ENCODE data around the gene RACGAP1. TPM values are rescaled to one million over a fixed set of nuclear protein-coding genes. Genes with fewer than 3 reads are reported as not detected.

Gene RACGAP1
- total and polyA plus RNA-seq, 4 experiments from 2014 or later = 8.5 to 14.7 (median 11.1) TPM

DNA sequence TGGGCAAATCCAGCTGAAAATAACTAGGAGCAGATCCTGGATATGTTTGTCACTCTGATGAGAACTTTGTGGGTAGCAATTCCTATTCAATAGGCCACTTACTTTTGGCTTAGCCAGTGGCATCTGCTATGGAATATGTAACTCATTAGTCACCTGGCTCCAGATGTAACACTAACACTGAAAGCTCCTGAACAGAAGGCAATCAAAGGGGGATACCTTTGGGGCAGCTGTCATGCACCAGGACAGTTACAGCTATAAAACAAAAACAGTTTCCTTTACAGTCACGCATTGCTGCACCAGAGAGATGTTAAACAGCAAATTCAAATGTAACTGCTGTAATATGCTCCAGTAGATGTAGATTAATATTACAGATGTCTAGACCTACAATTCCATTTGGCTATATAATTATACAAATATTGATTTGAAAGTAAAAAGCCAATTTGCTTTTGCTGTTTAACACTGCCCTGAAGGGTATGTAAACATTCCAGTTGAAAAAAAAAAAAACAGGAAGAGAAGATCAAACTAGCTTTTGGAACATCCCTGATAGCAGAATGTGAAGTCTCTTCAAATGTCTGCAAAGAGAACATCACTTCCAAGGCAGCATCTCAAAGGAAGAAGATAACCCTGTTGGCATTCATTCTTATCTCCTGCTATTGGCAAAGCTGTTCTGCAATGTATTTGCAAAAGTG lies 18.4 kb downstream of the RACGAP1 start:
- Mint-ChIP-seq H3K27ac (peak overlapping the region in 6 of 7 donors; percentile 5 to 77 (median 66)), H3K27me3 (no peaks in the 10 kb centered on the region), H3K4me3 (peak overlapping the region in 3 of 8 donors; percentile 9 to 44 (median 10)), H3K9me3 (no peaks in the 10 kb centered on the region), H3K4me1 (peaks cover 4 to 23% (median 14%) of the 10 kb centered on the region in 4 donors), H3K36me3 (peaks cover 13 to 25% of the 10 kb centered on the region in 2 donors)
- POLR2A ChIA-PET (ENCODE audit: partially characterized antibody) = interaction anchor here (1.5 to 2.5 kb wide), 2 partner anchors 14 to 19 kb away, joined by 3 to 10 read pairs; partner anchors contain the start of gene RACGAP1
- CTCF ChIA-PET (ENCODE audit: partially characterized antibody) = interaction anchor here (0.7 to 1.8 kb wide), 8 partner anchors 9 to 61 kb away, joined by 3 to 5 read pairs (median 3); no protein-coding TSS in a partner anchor
- no peaks in the 10 kb centered on the region for H3K27me3 ChIP-seq (ENCODE audit: insufficient read depth, low read length)
- H3K27ac ChIP-seq (ENCODE audit: low read depth, low read length) = no peak overlapping the region
- intact Hi-C loops (cut with micrococcal nuclease) = no loop called here
- H3K9me3 ChIP-seq (ENCODE audit: control insufficient read depth in 1 of 2, low read length in 2 of 2) = no peaks in the 10 kb centered on the region
- no peaks in the 10 kb centered on the region for H3K36me3 ChIP-seq (ENCODE audit: insufficient read depth, low read length)
- no peak for DNase-seq
- H3K4me3 ChIP-seq (ENCODE audit: low read length in 2 of 2) = no peak overlapping the region
- peaks cover 4% of the 10 kb centered on the region for H3K4me1 ChIP-seq (ENCODE audit: insufficient read depth, low read length)

DNA sequence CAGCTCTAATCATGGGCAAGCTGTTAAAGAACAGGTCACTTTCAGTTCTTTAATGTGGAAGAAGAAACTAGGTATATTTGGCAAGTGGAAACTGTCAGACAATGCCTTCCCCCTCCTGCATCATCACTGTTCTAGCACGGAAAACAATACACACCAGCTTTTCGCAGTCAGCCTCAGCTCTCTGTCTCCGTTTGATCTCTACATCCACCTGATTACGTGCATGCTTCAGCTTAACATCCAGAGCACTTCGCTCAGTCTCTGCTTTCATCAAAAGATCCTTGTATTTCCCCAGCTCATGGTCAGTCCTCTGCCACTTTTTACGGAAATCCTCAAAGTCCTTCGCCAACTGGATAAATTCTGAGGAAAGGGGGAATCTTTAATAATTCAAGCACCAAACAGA lies 19.0 kb downstream of the RACGAP1 start:
- intact Hi-C loops (cut with micrococcal nuclease) = no loop called here
- CTCF ChIA-PET (ENCODE audit: partially characterized antibody) = interaction anchor here (0.7 to 1.8 kb wide), 7 partner anchors 10 to 61 kb away, joined by 3 to 5 read pairs (median 3); no protein-coding TSS in a partner anchor
- no peaks in the 10 kb centered on the region for H3K27me3 Mint-ChIP-seq
- no peaks in the 10 kb centered on the region for H3K9me3 Mint-ChIP-seq
- no peaks in the 10 kb centered on the region for H3K9me3 ChIP-seq (ENCODE audit: control insufficient read depth in 1 of 2, low read length in 2 of 2)
- peak overlapping the region in 2 of 8 donors; percentile 10 to 43 for H3K4me3 Mint-ChIP-seq
- H3K27ac Mint-ChIP-seq = peak overlapping the region; percentile 19 to 74 (median 44)
- no peak overlapping the region for H3K4me3 ChIP-seq (ENCODE audit: low read length in 2 of 2)
- H3K4me1 Mint-ChIP-seq = peaks cover 4 to 23% (median 14%) of the 10 kb centered on the region in 4 donors
- POLR2A ChIA-PET (ENCODE audit: partially characterized antibody) = interaction anchor here (1.5 to 2.5 kb wide), 2 partner anchors 13 to 20 kb away, joined by 3 to 10 read pairs; partner anchors contain the start of gene RACGAP1
- DNase-seq = no peak
- no peaks in the 10 kb centered on the region for H3K36me3 ChIP-seq (ENCODE audit: insufficient read depth, low read length)
- H3K27me3 ChIP-seq (ENCODE audit: insufficient read depth, low read length) = no peaks in the 10 kb centered on the region
- no peak overlapping the region for H3K27ac ChIP-seq (ENCODE audit: low read depth, low read length)
- peaks cover 13 to 28% of the 10 kb centered on the region in 2 donors for H3K36me3 Mint-ChIP-seq
- peaks cover 4% of the 10 kb centered on the region for H3K4me1 ChIP-seq (ENCODE audit: insufficient read depth, low read length)

- CTCF ChIA-PET (ENCODE audit: partially characterized antibody) = interaction anchor here (1.3 to 1.9 kb wide), 2 partner anchors 34 to 38 kb away, joined by 4 to 5 read pairs; no protein-coding TSS in a partner anchor
Measured at GRCh38 chr12:50005175-50005574, 20.1 kb downstream of the RACGAP1 start.

DNA sequence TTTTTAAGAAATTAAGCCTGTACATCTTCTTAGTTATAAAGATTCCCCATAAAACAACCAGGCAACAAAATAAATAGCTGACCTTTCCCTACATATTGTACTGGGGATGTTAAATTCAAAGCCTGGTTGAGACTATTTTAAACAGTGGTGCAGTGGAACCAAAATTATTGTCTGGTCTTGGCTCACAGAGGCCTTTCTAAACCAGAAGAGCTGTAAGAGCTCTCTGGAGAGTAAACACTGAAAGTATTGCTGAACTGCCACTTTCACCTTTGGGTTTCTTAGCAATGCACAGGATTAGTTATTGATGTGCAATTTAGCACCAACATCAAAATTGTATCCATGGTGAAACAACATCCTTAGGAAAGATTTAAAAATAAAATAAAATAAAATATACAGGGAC lies 20.6 kb downstream of the RACGAP1 start:
- Histone ChIP-seq H3K36me3 (ENCODE audit: insufficient read depth, low read length) (no peaks in the 10 kb centered on the region), H3K9me3 (ENCODE audit: control insufficient read depth in 1 of 2, low read length in 2 of 2) (no peaks in the 10 kb centered on the region), H3K27me3 (ENCODE audit: insufficient read depth, low read length) (no peaks in the 10 kb centered on the region), H3K4me3 (ENCODE audit: low read length in 2 of 2) (no peak overlapping the region), H3K27ac (ENCODE audit: low read depth, low read length) (no peak overlapping the region), H3K4me1 (ENCODE audit: insufficient read depth, low read length) (peaks cover 4% of the 10 kb centered on the region)
- Mint-ChIP-seq H3K27me3 (no peaks in the 10 kb centered on the region), H3K9me3 (no peaks in the 10 kb centered on the region), H3K36me3 (peaks cover 8 to 31% of the 10 kb centered on the region in 2 donors), H3K27ac (no peak overlapping the region), H3K4me1 (peaks cover 4 to 22% (median 14%) of the 10 kb centered on the region in 4 donors), H3K4me3 (no peak overlapping the region)
- intact Hi-C loops (cut with micrococcal nuclease) = no loop called here
- ChIA-PET CTCF (ENCODE audit: partially characterized antibody) (interaction anchor here (1.3 to 1.9 kb wide), 2 partner anchors 34 to 38 kb away, joined by 4 to 5 read pairs; no protein-coding TSS in a partner anchor), POLR2A (ENCODE audit: partially characterized antibody) (no interaction called here)
- DNase-seq = no peak

More at GRCh38 chr12:50005175-50005574, 20.1 kb downstream of the RACGAP1 start:
- H3K27ac ChIP-seq (ENCODE audit: low read depth, low read length) = no peak overlapping the region
- H3K36me3 ChIP-seq (ENCODE audit: insufficient read depth, low read length) = no peaks in the 10 kb centered on the region
- peak overlapping the region in 1 of 7 donors; percentile 5 for H3K27ac Mint-ChIP-seq
- intact Hi-C loops (cut with micrococcal nuclease) = no loop called here
- no peak overlapping the region for H3K4me3 Mint-ChIP-seq
- no peaks in the 10 kb centered on the region for H3K9me3 Mint-ChIP-seq
- H3K36me3 Mint-ChIP-seq = peaks cover 10 to 32% of the 10 kb centered on the region in 2 donors
- H3K4me1 ChIP-seq (ENCODE audit: insufficient read depth, low read length) = peaks cover 4% of the 10 kb centered on the region
- POLR2A ChIA-PET (ENCODE audit: partially characterized antibody) = interaction anchor here (2.5 kb wide), 1 partner anchor 21 kb away, joined by 10 read pairs; the partner anchor contains the start of gene RACGAP1
- no peak overlapping the region for H3K4me3 ChIP-seq (ENCODE audit: low read length in 2 of 2)
- H3K27me3 Mint-ChIP-seq = no peaks in the 10 kb centered on the region
- no peaks in the 10 kb centered on the region for H3K27me3 ChIP-seq (ENCODE audit: insufficient read depth, low read length)
- peaks cover 4 to 23% (median 14%) of the 10 kb centered on the region in 4 donors for H3K4me1 Mint-ChIP-seq
- DNase-seq = no peak
- no peaks in the 10 kb centered on the region for H3K9me3 ChIP-seq (ENCODE audit: control insufficient read depth in 1 of 2, low read length in 2 of 2)

GRCh38 chr12:50003595-50003994 lies 21.7 kb downstream of the RACGAP1 start:
- no peak for DNase-seq
- ChIA-PET POLR2A (ENCODE audit: partially characterized antibody) (no interaction called here), CTCF (ENCODE audit: partially characterized antibody) (interaction anchor here (0.7 to 1.9 kb wide), 3 partner anchors 37 to 937 kb away, joined by 3 to 5 read pairs (median 3); no protein-coding TSS in a partner anchor)
- no peak overlapping the region for H3K4me3 Mint-ChIP-seq
- no peaks in the 10 kb centered on the region for H3K9me3 Mint-ChIP-seq
- H3K4me1 Mint-ChIP-seq = peaks cover 4 to 18% (median 14%) of the 10 kb centered on the region in 4 donors
- Histone ChIP-seq H3K4me1 (ENCODE audit: insufficient read depth, low read length) (peaks cover 4% of the 10 kb centered on the region), H3K36me3 (ENCODE audit: insufficient read depth, low read length) (peaks cover 3% of the 10 kb centered on the region), H3K27me3 (ENCODE audit: insufficient read depth, low read length) (no peaks in the 10 kb centered on the region), H3K9me3 (ENCODE audit: control insufficient read depth in 1 of 2, low read length in 2 of 2) (no peaks in the 10 kb centered on the region), H3K27ac (ENCODE audit: low read depth, low read length) (no peak overlapping the region), H3K4me3 (ENCODE audit: low read length in 2 of 2) (no peak overlapping the region)
- peaks cover 11 to 37% of the 10 kb centered on the region in 2 donors for H3K36me3 Mint-ChIP-seq
- peak overlapping the region in 1 of 7 donors; percentile 61 for H3K27ac Mint-ChIP-seq
- intact Hi-C loops (cut with micrococcal nuclease) = no loop called here
- H3K27me3 Mint-ChIP-seq = no peaks in the 10 kb centered on the region

GRCh38 chr12:49998453-49998852 lies 26.8 kb downstream of the RACGAP1 start:
- Mint-ChIP-seq H3K4me3 (no peak overlapping the region), H3K9me3 (no peaks in the 10 kb centered on the region), H3K36me3 (peaks cover 29 to 41% of the 10 kb centered on the region in 2 donors), H3K4me1 (no peaks in the 10 kb centered on the region), H3K27me3 (no peaks in the 10 kb centered on the region), H3K27ac (no peak overlapping the region)
- Histone ChIP-seq H3K4me1 (ENCODE audit: insufficient read depth, low read length) (no peaks in the 10 kb centered on the region), H3K27me3 (ENCODE audit: insufficient read depth, low read length) (no peaks in the 10 kb centered on the region), H3K36me3 (ENCODE audit: insufficient read depth, low read length) (peaks cover 3% of the 10 kb centered on the region), H3K4me3 (ENCODE audit: low read length in 2 of 2) (no peak overlapping the region), H3K9me3 (ENCODE audit: control insufficient read depth in 1 of 2, low read length in 2 of 2) (no peaks in the 10 kb centered on the region), H3K27ac (ENCODE audit: low read depth, low read length) (no peak overlapping the region)
- intact Hi-C loops (cut with micrococcal nuclease) = no loop called here
- ChIA-PET CTCF (ENCODE audit: partially characterized antibody) (interaction anchor here (1.6 kb wide), 1 partner anchor 31 kb away, joined by 6 read pairs; no protein-coding TSS in a partner anchor), POLR2A (ENCODE audit: partially characterized antibody) (no interaction called here)
- DNase-seq = no peak

DNA sequence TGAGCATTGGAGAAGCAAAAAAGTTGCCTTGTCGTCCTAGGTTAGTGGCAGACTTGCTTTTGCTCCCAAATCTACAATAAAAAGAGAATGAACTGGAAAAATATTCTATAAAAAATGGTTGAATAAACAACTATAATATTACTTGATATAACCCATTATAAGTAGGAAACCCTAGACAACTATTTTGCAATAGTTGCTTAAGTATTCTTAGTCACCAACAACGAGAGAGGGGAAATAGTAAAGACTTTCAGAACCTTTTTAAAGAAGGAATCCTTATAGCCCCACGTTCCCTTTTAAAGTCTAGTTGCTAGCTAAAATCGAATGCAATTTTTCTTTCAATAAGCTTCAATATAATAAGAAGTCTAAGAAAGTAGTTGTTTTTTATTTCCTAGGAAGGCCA lies 35.0 kb downstream of the RACGAP1 start:
- Histone ChIP-seq H3K36me3 (ENCODE audit: insufficient read depth, low read length) (no peaks in the 10 kb centered on the region), H3K4me1 (ENCODE audit: insufficient read depth, low read length) (no peaks in the 10 kb centered on the region), H3K27me3 (ENCODE audit: insufficient read depth, low read length) (no peaks in the 10 kb centered on the region), H3K9me3 (ENCODE audit: control insufficient read depth in 1 of 2, low read length in 2 of 2) (no peaks in the 10 kb centered on the region), H3K27ac (ENCODE audit: low read depth, low read length) (no peak overlapping the region), H3K4me3 (ENCODE audit: low read length in 2 of 2) (no peak overlapping the region)
- no peak for DNase-seq
- Mint-ChIP-seq H3K4me1 (no peaks in the 10 kb centered on the region), H3K36me3 (peaks cover 28 to 44% of the 10 kb centered on the region in 2 donors), H3K4me3 (no peak overlapping the region), H3K27me3 (no peaks in the 10 kb centered on the region), H3K9me3 (no peaks in the 10 kb centered on the region), H3K27ac (no peak overlapping the region)
- CTCF ChIA-PET (ENCODE audit: partially characterized antibody) = interaction anchor here (1.1 to 1.6 kb wide), 5 partner anchors 20 to 84 kb away, joined by 3 to 5 read pairs (median 4); no protein-coding TSS in a partner anchor
- intact Hi-C loops (cut with micrococcal nuclease) = no loop called here
- POLR2A ChIA-PET (ENCODE audit: partially characterized antibody) = no interaction called here
